Neural progenitor cell (in vitro differentiated cells): ENCODE measurements around the gene FCGBP. TPM values are rescaled to one million over a fixed set of nuclear protein-coding genes. Genes with fewer than 3 reads are reported as not detected.

Source experiments
- DNase-seq: peaks from one replicate; pipeline ENCODE4 v3.0.0-alpha.2; 2016; ENCODE audit warnings: low spot score
- H2AFZ ChIP-seq: fragments of 200-600 bp; sonication (generic); replicated peaks from 2 replicates; pipeline ENCODE4 v1.6.1; 2016; ENCODE audit warnings: antibody characterized with exemption
- H3F3A ChIP-seq: fragments of 200-600 bp; sonication (generic); 2 replicates; pipeline ENCODE4 v1.6.1; 2016; ENCODE audit warnings: antibody characterized with exemption, low read depth
- H3K27ac ChIP-seq: fragments of 200-600 bp; sonication (generic); 2 replicates; pipeline ENCODE4 v1.5.1; 2016; ENCODE audit warnings: mild to moderate bottlenecking
- H3K27me3 ChIP-seq: fragments of 200-600 bp; sonication (generic); 2 replicates; pipeline ENCODE4 v1.6.1; 2016; ENCODE audit warnings: mild to moderate bottlenecking, moderate library complexity
- H3K36me3 ChIP-seq: fragments of 200-600 bp; sonication (generic); 2 replicates; pipeline ENCODE4 v1.5.1; 2016
- H3K4me1 ChIP-seq: fragments of 200-600 bp; sonication (generic); 2 replicates; pipeline ENCODE4 v1.6.1; 2016; ENCODE audit warnings: mixed run types
- H3K4me2 ChIP-seq: fragments of 200-600 bp; sonication (generic); 2 replicates; pipeline ENCODE4 v1.6.1; 2016
- H3K4me3 ChIP-seq: fragments of 200-600 bp; sonication (generic); 2 replicates; pipeline ENCODE4 v1.5.1; 2016
- H3K79me2 ChIP-seq: fragments of 200-600 bp; sonication (generic); 2 replicates; pipeline ENCODE4 v1.6.1; 2016; ENCODE audit warnings: low read depth
- H3K9ac ChIP-seq: fragments of 200-600 bp; sonication (generic); 2 replicates; pipeline ENCODE4 v1.6.1; 2016
- H3K9me3 ChIP-seq: fragments of 200-600 bp; sonication (generic); 2 replicates; pipeline ENCODE4 v1.5.1; 2016; ENCODE audit warnings: low read depth
- H4K20me1 ChIP-seq: fragments of 200-600 bp; sonication (generic); 2 replicates; pipeline ENCODE4 v1.6.1; 2016; ENCODE audit warnings: low read depth
- H3K27ac Mint-ChIP-seq: 3 replicates; pipeline ENCODE4 v1.8.0; 2021; ENCODE audit warnings: mixed read lengths
- H3K27me3 Mint-ChIP-seq: 2 replicates; pipeline ENCODE4 v1.8.0; 2022; ENCODE audit warnings: low read depth, mild to moderate bottlenecking, inconsistent platforms, moderate library complexity, mixed read lengths; ENCODE audit not compliant: insufficient read depth
- H3K36me3 Mint-ChIP-seq: 3 replicates; pipeline ENCODE4 v1.8.0; 2021; ENCODE audit warnings: mixed read lengths
- H3K4me1 Mint-ChIP-seq: 3 replicates; pipeline ENCODE4 v1.8.0; 2021; ENCODE audit warnings: mixed read lengths
- H3K4me3 Mint-ChIP-seq: 3 replicates; pipeline ENCODE4 v1.8.0; 2021; ENCODE audit warnings: mild to moderate bottlenecking, moderate library complexity, mixed read lengths
- H3K9me3 Mint-ChIP-seq: 3 replicates; pipeline ENCODE4 v1.8.0; 2020; ENCODE audit warnings: mixed read lengths
- CTCF ChIP-seq: fragments of 200-600 bp; sonication (generic); IDR thresholded peaks from 2 replicates; pipeline ENCODE4 v1.5.1; 2017; ENCODE audit warnings: antibody characterized with exemption, mild to moderate bottlenecking
- EZH2 ChIP-seq: fragments of 200-600 bp; sonication (generic); IDR thresholded peaks from 2 replicates; pipeline ENCODE4 v1.6.1; 2017; ENCODE audit warnings: antibody characterized with exemption, mild to moderate bottlenecking, moderate library complexity
- EZH2phosphoT487 ChIP-seq: fragments of 200-600 bp; sonication (generic); IDR thresholded peaks from 2 replicates; pipeline ENCODE4 v1.6.1; 2017; ENCODE audit warnings: antibody characterized with exemption
- total RNA-seq: library from RNA; depleted of rRNA; stranded (reverse); fragments of >200 nt; gene quantifications from 2 replicates; pipeline ENCODE4 v1.2.3, GENCODE V29; 2015; ENCODE audit warnings: low replicate concordance

The FCGBP gene
- total RNA-seq, 1 donor from 2014 or later = 0.06 TPM

GRCh38 chr19:39939556-39939955 is 5.1 kb upstream of the FCGBP start:
- no peak overlapping the region for H2AFZ ChIP-seq
- H3K9ac ChIP-seq = no peak overlapping the region
- H3K9me3 ChIP-seq = no peaks in the 10 kb centered on the region
- TF ChIP-seq CTCF = no peak
- no peaks in the 10 kb centered on the region for H3K79me2 ChIP-seq
- peaks cover 19% of the 10 kb centered on the region for H3K4me1 Mint-ChIP-seq
- H3K4me3 Mint-ChIP-seq = no peak overlapping the region
- no peak overlapping the region for H3K27ac ChIP-seq
- peaks cover 21% of the 10 kb centered on the region for H3K4me1 ChIP-seq
- H3K36me3 ChIP-seq = no peaks in the 10 kb centered on the region
- H3K9me3 Mint-ChIP-seq = peaks cover 15% of the 10 kb centered on the region
- peaks cover 12% of the 10 kb centered on the region for H3F3A ChIP-seq
- H3K4me3 ChIP-seq = no peak overlapping the region
- H3K36me3 Mint-ChIP-seq = no peaks in the 10 kb centered on the region
- no peak overlapping the region for H3K4me2 ChIP-seq
- no peaks in the 10 kb centered on the region for H3K27me3 ChIP-seq
- H4K20me1 ChIP-seq = no peaks in the 10 kb centered on the region
- no peak overlapping the region for H3K27ac Mint-ChIP-seq
- peaks cover 5% of the 10 kb centered on the region for H3K27me3 Mint-ChIP-seq
- no peak for DNase-seq

GRCh38 chr19:39937787-39938186 is 3.4 kb upstream of the FCGBP start:
- Mint-ChIP-seq H3K9me3 (peaks cover 15% of the 10 kb centered on the region), H3K27ac (no peak overlapping the region), H3K36me3 (no peaks in the 10 kb centered on the region), H3K4me3 (no peak overlapping the region), H3K27me3 (peaks cover 8% of the 10 kb centered on the region), H3K4me1 (peaks cover 16% of the 10 kb centered on the region)
- Histone ChIP-seq H3F3A (peaks cover 12% of the 10 kb centered on the region), H3K27ac (no peak overlapping the region), H3K79me2 (no peaks in the 10 kb centered on the region), H3K4me1 (peaks cover 18% of the 10 kb centered on the region), H4K20me1 (no peaks in the 10 kb centered on the region), H3K27me3 (no peaks in the 10 kb centered on the region), H3K9ac (no peak overlapping the region), H2AFZ (no peak overlapping the region), H3K4me3 (no peak overlapping the region), H3K9me3 (no peaks in the 10 kb centered on the region), H3K36me3 (no peaks in the 10 kb centered on the region), H3K4me2 (no peak overlapping the region)
- TF ChIP-seq CTCF (no peak), EZH2phosphoT487 (no peak), EZH2 (no peak)
- no peak for DNase-seq

DNA sequence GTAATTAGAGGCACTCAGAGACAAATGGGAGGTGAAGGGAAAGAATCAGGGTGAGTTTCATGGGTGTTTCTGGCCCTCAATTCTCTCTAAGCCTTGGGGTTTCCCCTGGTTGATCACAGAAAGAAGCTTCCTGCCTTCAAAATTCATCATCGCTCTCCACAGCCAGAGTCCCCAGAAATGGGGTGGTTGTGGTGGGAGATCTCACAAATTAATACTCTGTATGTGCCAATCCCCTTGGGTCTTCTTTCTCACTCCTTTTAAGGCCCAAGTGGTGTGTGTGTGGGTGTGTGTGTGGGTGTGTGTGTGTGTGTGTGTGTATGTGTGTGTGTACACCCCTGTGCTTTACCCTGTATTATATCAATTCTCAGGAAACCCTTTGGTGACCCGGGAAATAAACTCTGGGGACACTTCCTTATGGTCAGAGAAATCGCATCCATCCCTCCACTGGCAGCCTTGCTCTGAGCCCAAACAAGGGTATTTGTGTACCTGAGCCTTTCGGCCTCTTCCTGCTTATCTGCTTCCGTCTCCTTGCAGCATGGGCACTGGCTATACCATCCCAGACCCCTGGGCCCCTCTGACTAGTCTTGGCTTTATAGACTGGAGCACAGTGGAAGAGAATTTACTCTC is 2.8 kb upstream of the FCGBP start:
- H4K20me1 ChIP-seq = no peaks in the 10 kb centered on the region
- H3K9me3 ChIP-seq = no peaks in the 10 kb centered on the region
- Mint-ChIP-seq H3K36me3 (no peaks in the 10 kb centered on the region), H3K4me3 (no peak overlapping the region), H3K27me3 (peaks cover 8% of the 10 kb centered on the region), H3K9me3 (peaks cover 15% of the 10 kb centered on the region), H3K27ac (no peak overlapping the region), H3K4me1 (peaks cover 10% of the 10 kb centered on the region)
- no peak overlapping the region for H2AFZ ChIP-seq
- TF ChIP-seq EZH2 = no peak
- TF ChIP-seq CTCF = no peak
- TF ChIP-seq EZH2phosphoT487 = no peak
- no peaks in the 10 kb centered on the region for H3K27me3 ChIP-seq
- no peak overlapping the region for H3K4me3 ChIP-seq
- DNase-seq = no peak
- H3K4me2 ChIP-seq = no peak overlapping the region
- H3K9ac ChIP-seq = no peak overlapping the region
- H3F3A ChIP-seq = peaks cover 11% of the 10 kb centered on the region
- peaks cover 13% of the 10 kb centered on the region for H3K4me1 ChIP-seq
- H3K27ac ChIP-seq = no peak overlapping the region
- H3K79me2 ChIP-seq = no peaks in the 10 kb centered on the region
- no peaks in the 10 kb centered on the region for H3K36me3 ChIP-seq
